ENCODE data around the gene CBARP.
A peak's percentile ranks its signal among the peaks of the same experiment; 100 is the strongest.

Gene CBARP

DNA sequence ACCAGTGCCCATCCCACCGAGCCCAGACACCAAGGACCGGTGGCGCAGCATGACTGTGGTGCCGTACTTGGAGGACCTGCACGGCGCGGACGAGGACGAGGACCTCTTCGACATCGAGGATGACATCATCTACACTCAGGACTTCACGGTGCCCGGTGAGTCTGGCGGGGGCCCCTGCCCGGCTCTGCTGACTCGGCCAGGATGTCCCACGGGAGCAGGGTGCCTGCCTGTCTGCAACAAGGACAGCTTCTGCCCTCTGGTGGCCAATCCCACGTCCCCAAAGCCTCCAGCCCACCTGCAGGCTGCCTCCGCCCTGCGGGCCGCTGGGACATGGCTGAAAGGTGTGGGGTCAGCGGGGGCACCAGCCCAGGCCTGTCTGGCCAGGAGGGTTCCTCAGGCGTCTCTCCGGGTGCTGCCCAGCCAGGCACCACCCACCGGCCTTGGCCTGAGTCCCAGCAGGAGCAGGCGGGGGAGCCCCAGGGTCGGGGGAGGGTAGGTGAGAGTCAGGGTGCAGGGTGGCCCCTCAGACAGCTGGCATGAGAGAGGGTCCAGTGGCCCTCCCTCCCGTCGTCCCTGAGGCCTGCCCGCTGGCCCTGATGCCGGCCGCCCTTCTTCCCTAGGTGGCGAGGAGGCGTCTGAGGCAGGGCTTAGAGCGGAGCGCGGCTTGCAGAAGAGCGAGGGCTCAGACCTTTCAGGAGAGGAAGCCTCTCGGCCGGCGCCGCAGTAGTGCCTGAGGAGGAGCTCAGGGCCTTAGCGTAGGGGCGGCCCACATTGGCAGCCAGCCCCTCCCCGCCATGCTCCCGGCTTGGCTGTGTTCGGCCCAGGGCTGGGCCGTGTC, 14.6 kb downstream of the CBARP start:
- no peak overlapping the region for H3K4me3 ChIP-seq (ENCODE audit: low read length)
- no peak overlapping the region for H3K9ac ChIP-seq (ENCODE audit: low read depth, low read length)
- H3K27me3 ChIP-seq (ENCODE audit: control insufficient read depth, insufficient read depth, low read length), result no peaks in the 10 kb centered on the region
- no peak overlapping the region for H3K4me2 ChIP-seq (ENCODE audit: low read length)
- H3K36me3 ChIP-seq (ENCODE audit: insufficient read depth, low read length), result peaks cover 52% of the 10 kb centered on the region
- H3K4me1 ChIP-seq (ENCODE audit: control insufficient read depth, insufficient read depth, low read length), result peaks cover 12% of the 10 kb centered on the region
- H3K9me3 ChIP-seq (replicated peaks; ENCODE audit: low read length), result no peaks in the 10 kb centered on the region

- no peak overlapping the region for H3K4me2 ChIP-seq (ENCODE audit: low read length)
- H3K4me1 ChIP-seq (ENCODE audit: control insufficient read depth, insufficient read depth, low read length), result peaks cover 18% of the 10 kb centered on the region
- no peak overlapping the region for H3K9ac ChIP-seq (ENCODE audit: low read depth, low read length)
- no peaks in the 10 kb centered on the region for H3K27me3 ChIP-seq (ENCODE audit: control insufficient read depth, insufficient read depth, low read length)
- H3K9me3 ChIP-seq (replicated peaks; ENCODE audit: low read length), result no peaks in the 10 kb centered on the region
- H3K36me3 ChIP-seq (ENCODE audit: insufficient read depth, low read length), result peaks cover 48% of the 10 kb centered on the region
- no peak overlapping the region for H3K4me3 ChIP-seq (ENCODE audit: low read length)
Measured at GRCh38 chr19:1222394-1222793, 15.4 kb downstream of the CBARP start.

- peaks cover 44% of the 10 kb centered on the region for H3K36me3 ChIP-seq (ENCODE audit: insufficient read depth, low read length)
- H3K4me3 ChIP-seq (ENCODE audit: low read length), result no peak overlapping the region
Measured at GRCh38 chr19:1221904-1222255, 15.9 kb downstream of the CBARP start.

DNA sequence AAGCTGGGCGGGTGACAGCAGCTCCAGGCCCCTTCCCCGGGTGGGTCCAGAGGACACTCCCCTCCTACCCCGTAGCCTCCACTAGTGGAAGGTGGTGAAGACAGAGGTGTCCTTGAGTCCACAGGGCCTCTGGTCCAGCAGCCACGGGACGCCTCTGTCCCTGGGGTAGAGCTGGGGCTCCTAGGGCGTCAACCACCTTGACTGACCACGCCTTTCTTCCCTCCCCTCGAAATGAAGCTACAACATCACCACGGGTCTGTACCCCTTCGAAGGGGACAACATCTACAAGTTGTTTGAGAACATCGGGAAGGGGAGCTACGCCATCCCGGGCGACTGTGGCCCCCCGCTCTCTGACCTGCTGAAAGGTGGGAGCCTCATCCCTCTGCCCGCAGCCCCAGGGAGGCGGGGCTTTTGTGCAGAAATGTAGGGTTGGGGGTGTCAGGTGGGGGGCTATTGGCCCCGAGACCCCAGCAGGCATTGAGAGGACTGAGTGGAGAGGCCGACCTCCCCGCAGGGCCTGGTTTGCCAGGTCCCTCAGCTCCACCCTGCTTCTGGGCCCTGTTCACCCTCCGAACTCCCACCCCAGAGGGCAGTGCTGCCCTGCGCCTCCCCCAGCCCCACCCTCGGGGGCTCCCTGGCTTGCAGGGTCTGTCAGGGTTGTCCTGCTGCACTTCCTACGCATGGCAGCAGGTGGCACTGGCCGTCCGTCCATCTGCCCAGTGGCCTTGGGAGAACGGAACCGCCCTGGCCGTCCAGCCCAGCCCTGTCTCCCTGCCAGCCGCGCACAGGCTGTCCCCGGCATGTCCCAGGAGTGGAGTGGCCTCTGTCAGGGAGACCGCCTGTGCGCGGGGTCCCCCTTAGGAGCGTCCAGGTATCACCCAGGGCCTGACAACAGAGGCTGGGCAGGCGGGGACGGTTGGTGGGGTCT, 16.6 kb downstream of the CBARP start:
- Histone ChIP-seq H3K4me1 (ENCODE audit: control insufficient read depth, insufficient read depth, low read length) (peaks cover 30% of the 10 kb centered on the region), H3K36me3 (ENCODE audit: insufficient read depth, low read length) (peaks cover 41% of the 10 kb centered on the region), H3K27me3 (ENCODE audit: control insufficient read depth, insufficient read depth, low read length) (no peaks in the 10 kb centered on the region), H3K9me3 (replicated peaks; ENCODE audit: low read length) (no peaks in the 10 kb centered on the region), H3K9ac (ENCODE audit: low read depth, low read length) (no peak overlapping the region), H3K4me2 (ENCODE audit: low read length) (no peak overlapping the region), H3K4me3 (ENCODE audit: low read length) (no peak overlapping the region)

More at GRCh38 chr19:1221904-1222255, 15.9 kb downstream of the CBARP start:
- Histone ChIP-seq H3K9ac (ENCODE audit: low read depth, low read length) (no peak overlapping the region), H3K27me3 (ENCODE audit: control insufficient read depth, insufficient read depth, low read length) (no peaks in the 10 kb centered on the region), H3K9me3 (replicated peaks; ENCODE audit: low read length) (no peaks in the 10 kb centered on the region), H3K4me2 (ENCODE audit: low read length) (no peak overlapping the region), H3K4me1 (ENCODE audit: control insufficient read depth, insufficient read depth, low read length) (peaks cover 23% of the 10 kb centered on the region)

DNA sequence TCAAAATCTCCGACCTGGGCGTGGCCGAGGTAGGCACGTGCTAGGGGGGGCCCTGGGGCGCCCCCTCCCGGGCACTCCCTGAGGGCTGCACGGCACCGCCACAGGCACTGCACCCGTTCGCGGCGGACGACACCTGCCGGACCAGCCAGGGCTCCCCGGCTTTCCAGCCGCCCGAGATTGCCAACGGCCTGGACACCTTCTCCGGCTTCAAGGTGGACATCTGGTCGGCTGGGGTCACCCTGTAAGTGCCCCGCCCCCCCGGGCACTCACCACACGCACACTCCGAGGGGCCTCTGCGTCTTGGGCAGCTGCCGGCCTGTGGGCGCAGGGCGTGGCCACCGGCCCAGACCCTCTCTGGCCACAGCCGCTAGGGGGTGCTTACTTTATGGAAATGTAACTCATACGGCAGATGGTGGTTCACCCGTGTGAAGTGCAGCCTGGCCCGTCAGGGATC, 17.3 kb downstream of the CBARP start:
- peaks cover 34% of the 10 kb centered on the region for H3K4me1 ChIP-seq (ENCODE audit: control insufficient read depth, insufficient read depth, low read length)
- no peak overlapping the region for H3K4me3 ChIP-seq (ENCODE audit: low read length)
- no peak overlapping the region for H3K9ac ChIP-seq (ENCODE audit: low read depth, low read length)
- H3K9me3 ChIP-seq (replicated peaks; ENCODE audit: low read length), result no peaks in the 10 kb centered on the region
- H3K27me3 ChIP-seq (ENCODE audit: control insufficient read depth, insufficient read depth, low read length), result no peaks in the 10 kb centered on the region
- no peak overlapping the region for H3K4me2 ChIP-seq (ENCODE audit: low read length)
- peaks cover 40% of the 10 kb centered on the region for H3K36me3 ChIP-seq (ENCODE audit: insufficient read depth, low read length)

DNA sequence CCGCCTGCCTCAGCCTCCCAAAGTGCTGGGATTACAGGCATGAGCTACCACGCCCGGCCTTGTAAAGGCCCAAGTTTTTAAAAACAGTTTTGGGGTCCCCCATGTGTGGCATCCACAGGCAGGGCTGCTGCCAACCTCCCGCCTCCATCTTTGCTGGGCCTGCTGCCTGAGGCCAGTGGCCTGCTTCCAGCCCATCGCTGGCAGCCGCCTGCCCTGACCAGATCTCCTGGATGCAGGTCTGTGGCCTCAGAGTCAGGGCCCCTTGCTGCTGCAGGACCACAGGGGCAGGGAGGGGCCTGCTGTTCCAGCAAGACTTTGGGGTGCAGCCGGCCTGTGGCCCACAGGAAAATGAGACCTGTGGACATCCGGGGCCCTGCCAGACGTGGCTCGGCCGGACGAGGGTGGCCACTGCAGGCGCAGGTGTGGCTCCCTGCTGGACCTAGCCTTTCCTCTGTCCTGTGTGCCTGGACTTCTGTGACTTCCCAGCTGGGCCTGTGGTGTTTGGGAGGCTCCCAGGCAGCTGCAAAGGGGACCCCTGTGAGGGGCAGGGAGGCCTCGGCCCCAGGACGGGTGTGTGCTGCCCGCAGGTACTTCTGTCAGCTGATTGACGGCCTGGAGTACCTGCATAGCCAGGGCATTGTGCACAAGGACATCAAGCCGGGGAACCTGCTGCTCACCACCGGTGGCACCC, 17.9 kb downstream of the CBARP start:
- H3K27me3 ChIP-seq (ENCODE audit: control insufficient read depth, insufficient read depth, low read length), result no peaks in the 10 kb centered on the region
- H3K9ac ChIP-seq (ENCODE audit: low read depth, low read length), result no peak overlapping the region
- H3K4me2 ChIP-seq (ENCODE audit: low read length), result no peak overlapping the region
- no peak overlapping the region for H3K4me3 ChIP-seq (ENCODE audit: low read length)
- peaks cover 40% of the 10 kb centered on the region for H3K36me3 ChIP-seq (ENCODE audit: insufficient read depth, low read length)
- H3K9me3 ChIP-seq (replicated peaks; ENCODE audit: low read length), result no peaks in the 10 kb centered on the region
- peaks cover 39% of the 10 kb centered on the region for H3K4me1 ChIP-seq (ENCODE audit: control insufficient read depth, insufficient read depth, low read length)

- Histone ChIP-seq H3K36me3 (ENCODE audit: insufficient read depth, low read length) (peaks cover 37% of the 10 kb centered on the region), H3K4me2 (ENCODE audit: low read length) (no peak overlapping the region), H3K9ac (ENCODE audit: low read depth, low read length) (no peak overlapping the region), H3K4me3 (ENCODE audit: low read length) (no peak overlapping the region), H3K27me3 (ENCODE audit: control insufficient read depth, insufficient read depth, low read length) (no peaks in the 10 kb centered on the region), H3K9me3 (replicated peaks; ENCODE audit: low read length) (no peaks in the 10 kb centered on the region), H3K4me1 (ENCODE audit: control insufficient read depth, insufficient read depth, low read length) (peaks cover 49% of the 10 kb centered on the region)
Measured at GRCh38 chr19:1218751-1219567, 18.8 kb downstream of the CBARP start.

- Histone ChIP-seq H3K4me3 (ENCODE audit: low read length) (no peak overlapping the region), H3K9me3 (replicated peaks; ENCODE audit: low read length) (no peaks in the 10 kb centered on the region), H3K4me2 (ENCODE audit: low read length) (no peak overlapping the region), H3K36me3 (ENCODE audit: insufficient read depth, low read length) (peaks cover 31% of the 10 kb centered on the region), H3K27me3 (ENCODE audit: control insufficient read depth, insufficient read depth, low read length) (no peaks in the 10 kb centered on the region), H3K9ac (ENCODE audit: low read depth, low read length) (no peak overlapping the region), H3K4me1 (ENCODE audit: control insufficient read depth, insufficient read depth, low read length) (peaks cover 53% of the 10 kb centered on the region)
Measured at GRCh38 chr19:1217366-1217765, 20.4 kb downstream of the CBARP start.

DNA sequence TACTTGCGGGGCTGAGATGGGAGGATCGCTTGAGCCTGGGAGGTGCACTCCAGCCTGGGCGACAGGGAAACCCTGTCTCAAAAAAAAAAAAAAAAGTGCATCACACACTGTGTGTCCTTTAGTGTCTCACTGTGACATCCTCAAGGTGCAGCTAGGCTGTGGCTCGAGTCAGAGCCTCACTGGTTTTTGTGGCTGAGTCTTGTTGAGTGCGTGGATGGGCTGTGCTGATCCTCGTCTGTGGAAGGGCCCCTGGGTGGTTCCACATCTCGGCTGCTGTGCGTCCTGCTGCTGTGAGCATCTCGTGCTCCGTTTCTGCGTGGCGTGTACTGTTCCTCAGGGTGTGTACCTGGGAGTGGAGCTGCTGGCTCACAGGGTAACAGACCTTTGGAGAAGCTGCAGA, 21.0 kb downstream of the CBARP start:
- Histone ChIP-seq H3K27me3 (ENCODE audit: control insufficient read depth, insufficient read depth, low read length) (no peaks in the 10 kb centered on the region), H3K4me1 (ENCODE audit: control insufficient read depth, insufficient read depth, low read length) (peaks cover 52% of the 10 kb centered on the region), H3K9ac (ENCODE audit: low read depth, low read length) (peak overlapping the region; percentile 24), H3K9me3 (replicated peaks; ENCODE audit: low read length) (no peaks in the 10 kb centered on the region), H3K4me3 (ENCODE audit: low read length) (no peak overlapping the region), H3K4me2 (ENCODE audit: low read length) (peak overlapping the region; percentile 71), H3K36me3 (ENCODE audit: insufficient read depth, low read length) (peaks cover 28% of the 10 kb centered on the region)

DNA sequence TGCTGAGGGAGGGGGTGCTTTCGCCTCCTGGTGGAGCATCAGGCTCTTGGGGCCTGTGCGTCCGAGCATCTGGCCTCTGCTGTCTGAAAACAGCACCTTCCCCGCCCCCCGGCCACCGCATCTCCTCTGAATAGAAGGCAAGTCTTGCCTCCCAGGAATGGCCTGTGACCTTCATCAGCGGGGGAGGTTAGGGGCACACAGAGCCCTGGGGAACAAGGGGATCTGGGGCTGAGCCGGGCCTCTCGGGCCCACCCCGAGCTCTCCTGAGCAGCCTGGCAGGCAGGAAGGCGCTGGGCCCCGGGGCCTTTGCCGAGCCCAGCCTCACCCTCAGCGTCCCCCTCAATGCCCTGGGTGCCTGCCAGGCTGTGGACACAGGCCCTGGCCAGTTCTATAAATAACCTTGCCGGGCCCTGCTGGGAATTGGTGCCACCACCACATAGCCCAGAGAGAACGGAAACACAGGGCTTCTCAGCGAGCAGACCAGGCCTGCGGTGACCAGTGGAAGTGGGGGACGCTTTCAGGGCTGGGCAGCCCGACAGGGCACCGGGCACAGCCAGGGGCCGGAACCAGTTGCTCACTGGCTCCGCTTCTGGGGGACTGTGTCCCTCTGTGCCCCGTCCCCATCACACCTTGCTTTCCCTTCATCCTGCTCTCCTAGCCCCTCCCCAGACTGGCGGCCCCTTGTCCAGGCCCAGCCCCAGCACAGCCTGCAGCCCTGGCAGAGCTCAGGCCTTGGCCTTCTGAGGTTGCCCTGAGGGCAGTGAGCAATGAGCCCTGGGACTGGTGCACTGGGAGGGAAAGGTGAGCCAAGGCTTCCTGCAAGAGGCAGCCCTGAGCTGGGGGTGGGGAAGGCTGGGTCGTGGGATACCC, 22.7 kb downstream of the CBARP start:
- H3K4me1 ChIP-seq (ENCODE audit: control insufficient read depth, insufficient read depth, low read length), result peaks cover 53% of the 10 kb centered on the region
- H3K9ac ChIP-seq (ENCODE audit: low read depth, low read length), result peak overlapping the region; percentile 85
- peaks cover 20% of the 10 kb centered on the region for H3K36me3 ChIP-seq (ENCODE audit: insufficient read depth, low read length)
- H3K4me2 ChIP-seq (ENCODE audit: low read length), result peak overlapping the region; percentile 71
- no peaks in the 10 kb centered on the region for H3K9me3 ChIP-seq (replicated peaks; ENCODE audit: low read length)
- H3K27me3 ChIP-seq (ENCODE audit: control insufficient read depth, insufficient read depth, low read length), result no peaks in the 10 kb centered on the region
- H3K4me3 ChIP-seq (ENCODE audit: low read length), result peak overlapping the region; percentile 34
